Measurements from ENCODE around the gene C20orf144. TPM values are rescaled to one million over a fixed set of nuclear protein-coding genes. Genes with fewer than 3 reads are reported as not detected.

The C20orf144 gene
- total and polyA plus RNA-seq, 9 of the 15 experiments (the other 6 are each of a cell fraction or from before 2014, with no cell fraction given) = 0.04 to 0.23 (median 0.11) TPM; not detected in 2

- no peak for TF ChIP-seq CUX1 (CRISPR knock-in tag; IDR thresholded peaks at IDR 0.05)
- TF ChIP-seq RCOR1 (IDR thresholded peaks at IDR 0.05; ENCODE audit: borderline replicate concordance in 1 of 2, low read depth in 2 of 2, low read length in 2 of 2) = peak in 1 of 2 experiments; percentile 34; a peak in 1 of 4 replicates
- peak; percentile 20; the same call in 1 of the 2 replicates for TF ChIP-seq ARID4B (CRISPR knock-in tag; IDR thresholded peaks at IDR 0.05)
- TF ChIP-seq PCBP2 (IDR thresholded peaks at IDR 0.05; ENCODE audit: low read depth, low read length, poor library complexity, severe bottlenecking) = no peak
- no peak for TF ChIP-seq ZNF77 (CRISPR knock-in tag; IDR thresholded peaks at IDR 0.05)
- TF ChIP-seq SNAPC5 (CRISPR knock-in tag; IDR thresholded peaks at IDR 0.05) = no peak
- no peak for TF ChIP-seq KAT8 (IDR thresholded peaks at IDR 0.05; ENCODE audit: low read depth)
- TF ChIP-seq MBD2 (IDR thresholded peaks at IDR 0.05; ENCODE audit: borderline replicate concordance, low read depth) = no peak
- peak; percentile 64 for TF ChIP-seq BRD9 (IDR thresholded peaks at IDR 0.05; ENCODE audit: low read depth, partially characterized antibody)
- no peak for TF ChIP-seq IRF2 (CRISPR knock-in tag; IDR thresholded peaks at IDR 0.05)
- TF ChIP-seq HIVEP1 (CRISPR knock-in tag; IDR thresholded peaks at IDR 0.05) = no peak
- peak; percentile 16 for TF ChIP-seq HMGN3 (IDR thresholded peaks at IDR 0.05; ENCODE audit: borderline replicate concordance, extremely low read depth, insufficient read length, low read depth, low read length)
- 0 out of 3 replicates have a peak, but pooled peaks of 1 of the 2 experiments have one; percentile 24 for TF ChIP-seq CBX3 (IDR thresholded peaks at IDR 0.05; ENCODE audit: borderline replicate concordance in 1 of 2, low read length in 2 of 2)
- TF ChIP-seq GABPA (tag; conservative IDR thresholded peaks at IDR 0.05; ENCODE audit: low read depth) = 0 out of 2 replicates have a peak, but pooled peaks have one; percentile 30
- peak; percentile 49 to 75 for TF ChIP-seq MNT (conservative IDR thresholded peaks at IDR 0.05)
Observed at GRCh38 chr20:33685328-33686099, 23.4 kb downstream of the C20orf144 start (continued).

All from K562 (cell line).